Lower leg skin (tissue), 3 donors: ENCODE data around the gene DNMT3A.

Experiments used
- POLR2A ChIP-seq, 2 donors: fragments of 450-650 bp; IDR thresholded peaks; one replicate each; pipeline ENCODE4 v1.6.1; 2016 to 2017; ENCODE audit warnings: antibody characterized with exemption in 2 of 2, mild to moderate bottlenecking in 1 of 2, moderate library complexity in 1 of 2
- TF ChIP-seq, protein P1 (sequence below), 3 donors: fragments of 450-650 bp; IDR thresholded peaks; one replicate each; pipeline ENCODE4 v1.5.1; 2016; ENCODE audit warnings: antibody characterized with exemption in 3 of 3, mild to moderate bottlenecking in 3 of 3, moderate library complexity in 2 of 3

DNA sequence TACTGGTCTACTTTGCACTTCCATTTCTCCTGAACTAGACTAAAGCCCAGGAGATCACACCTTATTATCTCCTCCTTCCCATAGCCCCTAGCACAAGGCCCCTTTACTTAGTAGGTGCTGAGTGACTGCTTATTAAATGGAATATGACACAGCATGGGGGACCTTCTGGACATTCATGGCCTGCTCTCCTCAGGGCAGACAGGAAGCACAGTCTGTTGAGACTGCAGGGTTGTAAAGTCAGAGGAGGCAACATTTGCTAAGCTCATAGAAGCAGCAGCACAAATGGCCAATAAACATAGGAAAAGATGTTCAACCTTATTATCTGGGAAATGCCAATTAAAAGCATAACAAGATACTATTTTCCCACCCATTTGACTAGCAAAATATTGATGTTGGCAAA is 75.3 kb downstream of the DNMT3A start:
- TF ChIP-seq, protein P1, sequence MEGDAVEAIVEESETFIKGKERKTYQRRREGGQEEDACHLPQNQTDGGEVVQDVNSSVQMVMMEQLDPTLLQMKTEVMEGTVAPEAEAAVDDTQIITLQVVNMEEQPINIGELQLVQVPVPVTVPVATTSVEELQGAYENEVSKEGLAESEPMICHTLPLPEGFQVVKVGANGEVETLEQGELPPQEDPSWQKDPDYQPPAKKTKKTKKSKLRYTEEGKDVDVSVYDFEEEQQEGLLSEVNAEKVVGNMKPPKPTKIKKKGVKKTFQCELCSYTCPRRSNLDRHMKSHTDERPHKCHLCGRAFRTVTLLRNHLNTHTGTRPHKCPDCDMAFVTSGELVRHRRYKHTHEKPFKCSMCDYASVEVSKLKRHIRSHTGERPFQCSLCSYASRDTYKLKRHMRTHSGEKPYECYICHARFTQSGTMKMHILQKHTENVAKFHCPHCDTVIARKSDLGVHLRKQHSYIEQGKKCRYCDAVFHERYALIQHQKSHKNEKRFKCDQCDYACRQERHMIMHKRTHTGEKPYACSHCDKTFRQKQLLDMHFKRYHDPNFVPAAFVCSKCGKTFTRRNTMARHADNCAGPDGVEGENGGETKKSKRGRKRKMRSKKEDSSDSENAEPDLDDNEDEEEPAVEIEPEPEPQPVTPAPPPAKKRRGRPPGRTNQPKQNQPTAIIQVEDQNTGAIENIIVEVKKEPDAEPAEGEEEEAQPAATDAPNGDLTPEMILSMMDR (IDR thresholded peaks at IDR 0.05), result no peak
- TF ChIP-seq POLR2A (IDR thresholded peaks at IDR 0.05), result no peak
